Fibroblast of lung (primary cell): Measurements from ENCODE around the gene ZNF429.

ENCODE experiments used
- EZH2 ChIP-seq: IDR thresholded peaks from 2 replicates; pipeline ENCODE4 v1.5.1; 2012; ENCODE audit warnings: low read length, control low read depth, mild to moderate bottlenecking; ENCODE audit errors: missing control alignments
- TF ChIP-seq, protein P1 (sequence below), 2 donors: IDR thresholded peaks in 1 of 2; conservative IDR thresholded peaks in 1 of 2; 1 replicate in 1 of 2; 2 replicates in 1 of 2; pipeline ENCODE4 v1.5.1; 2011 to 2012; ENCODE audit warnings: low read length in 2 of 2, control low read depth in 1 of 2, inconsistent platforms in 1 of 2, low read depth in 1 of 2, mild to moderate bottlenecking in 1 of 2

DNA sequence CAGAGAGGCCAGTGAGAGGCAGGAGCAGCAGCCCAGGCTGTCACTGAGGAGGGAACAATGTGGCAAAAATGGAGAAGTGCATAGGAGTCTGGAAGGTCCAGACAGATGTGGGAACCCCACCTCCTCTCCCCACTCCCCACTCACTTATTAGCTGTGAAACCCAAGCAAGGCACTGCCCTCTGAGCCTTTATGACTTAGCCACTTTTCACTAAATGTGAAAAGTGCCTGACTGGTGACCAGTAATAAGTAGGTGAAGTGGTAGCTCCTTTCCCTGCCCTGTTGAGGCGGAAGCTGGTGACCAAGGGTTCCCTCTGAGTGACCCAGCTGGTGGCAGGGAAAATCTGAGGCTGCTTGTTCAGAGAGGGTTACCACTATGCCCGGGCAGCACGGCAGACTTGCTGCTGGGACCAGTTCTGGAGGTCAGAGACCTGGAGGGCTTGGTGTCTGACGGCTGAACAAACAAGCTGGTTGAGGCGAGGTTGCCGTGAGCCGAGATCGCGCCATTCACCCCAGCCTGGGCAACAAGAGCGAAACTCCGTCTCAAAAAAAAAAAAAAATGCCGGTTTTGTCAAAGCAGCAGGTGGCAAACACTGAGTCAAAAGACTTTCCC is 80.0 kb downstream of the ZNF429 start:
- TF ChIP-seq, protein P1, sequence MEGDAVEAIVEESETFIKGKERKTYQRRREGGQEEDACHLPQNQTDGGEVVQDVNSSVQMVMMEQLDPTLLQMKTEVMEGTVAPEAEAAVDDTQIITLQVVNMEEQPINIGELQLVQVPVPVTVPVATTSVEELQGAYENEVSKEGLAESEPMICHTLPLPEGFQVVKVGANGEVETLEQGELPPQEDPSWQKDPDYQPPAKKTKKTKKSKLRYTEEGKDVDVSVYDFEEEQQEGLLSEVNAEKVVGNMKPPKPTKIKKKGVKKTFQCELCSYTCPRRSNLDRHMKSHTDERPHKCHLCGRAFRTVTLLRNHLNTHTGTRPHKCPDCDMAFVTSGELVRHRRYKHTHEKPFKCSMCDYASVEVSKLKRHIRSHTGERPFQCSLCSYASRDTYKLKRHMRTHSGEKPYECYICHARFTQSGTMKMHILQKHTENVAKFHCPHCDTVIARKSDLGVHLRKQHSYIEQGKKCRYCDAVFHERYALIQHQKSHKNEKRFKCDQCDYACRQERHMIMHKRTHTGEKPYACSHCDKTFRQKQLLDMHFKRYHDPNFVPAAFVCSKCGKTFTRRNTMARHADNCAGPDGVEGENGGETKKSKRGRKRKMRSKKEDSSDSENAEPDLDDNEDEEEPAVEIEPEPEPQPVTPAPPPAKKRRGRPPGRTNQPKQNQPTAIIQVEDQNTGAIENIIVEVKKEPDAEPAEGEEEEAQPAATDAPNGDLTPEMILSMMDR (conservative IDR thresholded peaks at IDR 0.05 in 1 of 2, IDR thresholded peaks at IDR 0.05 in 1 of 2; ENCODE audit: low read depth in 1 of 2, low read length in 2 of 2), result no peak
- TF ChIP-seq EZH2, result no peak
